B cell (primary cell): Measurements from ENCODE around the gene REL. TPM values are rescaled to one million over a fixed set of nuclear protein-coding genes. Genes with fewer than 3 reads are reported as not detected.

Experiments used
- ATAC-seq: fragments of 200-7000 bp; cut with Tn5 transposase; one replicate; pipeline ENCODE4 v1.10.0; 2021; ENCODE audit warnings: low read depth, mild to moderate bottlenecking, moderate number of reproducible peaks, moderate library complexity
- CTCF ChIA-PET: fragments of 350-600 bp; sonication (Branson Sonifier 250); formaldehyde crosslinking; loops from one replicate; lab custom pipeline; 2021; ENCODE audit warnings: antibody characterized with exemption, inconsistent platforms; lab: Charles Lee
- POLR2A ChIA-PET: fragments of 350-600 bp; sonication (Branson Sonifier 250); formaldehyde crosslinking; loops from one replicate; lab custom pipeline; 2021; ENCODE audit warnings: antibody characterized with exemption; lab: Charles Lee
- DNase-seq: peaks from one replicate; pipeline ENCODE4 v3.0.0; 2013
- H2AFZ ChIP-seq: 2 replicates; pipeline ENCODE4 v1.6.1; 2012; ENCODE audit warnings: mild to moderate bottlenecking, low read depth, low read length; ENCODE audit not compliant: insufficient read depth, poor library complexity, severe bottlenecking
- H3K27ac ChIP-seq, 2 donors: 1 replicate in 1 of 2; 2 replicates in 1 of 2; pipeline ENCODE4 v1.5.1; 2012 to 2013; ENCODE audit warnings: low read length in 2 of 2, mild to moderate bottlenecking in 2 of 2, moderate library complexity in 1 of 2
- H3K27me3 ChIP-seq, 4 experiments: fragments of 200-600 bp in 1 of 4; sonication (generic) in 1 of 4; replicated peaks in 1 of 4; 1 replicate in 2 of 4; 2 replicates in 2 of 4; pipeline versions ENCODE4 v1.6.1 to v1.7.0; 2013 to 2016; ENCODE audit warnings: low read length in 3 of 4, mild to moderate bottlenecking in 2 of 4, mixed read lengths in 1 of 4, moderate library complexity in 1 of 4; ENCODE audit not compliant: insufficient read depth in 4 of 4, control insufficient read depth in 3 of 4; ENCODE audit errors: control extremely low read depth in 1 of 4
- H3K36me3 ChIP-seq, 2 experiments: replicated peaks in 1 of 2; 1 replicate in 1 of 2; 2 replicates in 1 of 2; pipeline versions ENCODE4 v1.6.1 to v1.7.1; 2013; ENCODE audit warnings: low read length in 1 of 2; ENCODE audit not compliant: insufficient read depth in 2 of 2, control insufficient read depth in 1 of 2; ENCODE audit errors: control extremely low read depth in 1 of 2, extremely low read depth in 1 of 2
- H3K4me1 ChIP-seq, 2 donors: fragments of 200-600 bp in 1 of 2; sonication (generic) in 1 of 2; 1 replicate in 1 of 2; 2 replicates in 1 of 2; pipeline versions ENCODE4 v1.5.1 to v1.6.1; 2013 to 2017; ENCODE audit warnings: low read length in 2 of 2; ENCODE audit not compliant: control insufficient read depth in 2 of 2, insufficient read depth in 2 of 2
- H3K4me2 ChIP-seq: replicated peaks from 2 replicates; pipeline ENCODE3; 2012; ENCODE audit warnings: mild to moderate bottlenecking, low read depth, low read length; ENCODE audit not compliant: poor library complexity, severe bottlenecking
- H3K4me3 ChIP-seq, 5 experiments: fragments of 200-600 bp in 1 of 5; sonication (generic) in 1 of 5; 1 replicate in 3 of 5; 2 replicates in 2 of 5; pipeline versions ENCODE4 v1.5.1 to v1.7.0; 2011 to 2016; ENCODE audit warnings: low read length in 4 of 5, mild to moderate bottlenecking in 4 of 5, low read depth in 2 of 5, control low read depth in 1 of 5, moderate library complexity in 1 of 5; ENCODE audit not compliant: insufficient read depth in 1 of 5; ENCODE audit errors: control extremely low read depth in 1 of 5, extremely low read depth in 1 of 5
- H3K79me2 ChIP-seq: fragments of 200-600 bp; sonication (generic); one replicate; pipeline ENCODE4 v1.6.0; 2016; ENCODE audit warnings: low read length; ENCODE audit not compliant: control insufficient read depth, insufficient read depth
- H3K9ac ChIP-seq: fragments of 200-600 bp; sonication (generic); 2 replicates; pipeline ENCODE4 v1.6.1; 2017; ENCODE audit warnings: mild to moderate bottlenecking, low read length, moderate library complexity
- H3K9me3 ChIP-seq, 3 donors: one replicate each; pipeline versions ENCODE4 v1.6.1 to v1.7.1; 2013; ENCODE audit warnings: low read length in 2 of 3; ENCODE audit not compliant: control insufficient read depth in 2 of 3, insufficient read depth in 1 of 3; ENCODE audit errors: control extremely low read depth in 1 of 3
- H4K20me1 ChIP-seq: 2 replicates; pipeline ENCODE4 v1.6.0; 2012; ENCODE audit warnings: mild to moderate bottlenecking, low read length; ENCODE audit not compliant: insufficient read depth, control insufficient read depth, poor library complexity, severe bottlenecking
- H3K27ac Mint-ChIP-seq: one replicate; pipeline ENCODE4 v1.8.0; 2021; ENCODE audit warnings: mixed read lengths
- H3K27me3 Mint-ChIP-seq: one replicate; pipeline ENCODE4 v1.8.0; 2021; ENCODE audit warnings: mixed read lengths
- H3K4me1 Mint-ChIP-seq: one replicate; pipeline ENCODE4 v1.8.0; 2021; ENCODE audit warnings: mixed read lengths
- H3K4me3 Mint-ChIP-seq: one replicate; pipeline ENCODE4 v1.8.0; 2021; ENCODE audit warnings: mixed read lengths
- H3K9me3 Mint-ChIP-seq: one replicate; pipeline ENCODE4 v1.8.0; 2022; ENCODE audit warnings: mixed read lengths; ENCODE audit not compliant: insufficient read depth
- CTCF ChIP-seq: fragments of 200-600 bp; IDR thresholded peaks from one replicate; pipeline ENCODE4 v1.8.0; 2022; ENCODE audit warnings: antibody characterized with exemption, mild to moderate bottlenecking
- EZH2 ChIP-seq: IDR thresholded peaks from 2 replicates; pipeline ENCODE4 v1.6.1; 2012; ENCODE audit warnings: borderline replicate concordance, low read depth, mild to moderate bottlenecking, moderate library complexity, low read length; ENCODE audit not compliant: insufficient read depth, poor library complexity, severe bottlenecking
- WGBS: methylation state at CpG from one replicate; pipeline ENCODE4 v1.1.5; 2013; ENCODE audit warnings: missing lambda C conversion rate; ENCODE audit not compliant: insufficient coverage; 5-methylcytosine and 5-hydroxymethylcytosine counted together
- intact Hi-C: fragments of 100-400 bp; cut with micrococcal nuclease; formaldehyde crosslinking; loops from one replicate; pipeline ENCODE4 v1.10.0; 2022
- polyA plus RNA-seq: library from polyadenylated mRNA; depleted of rRNA; stranded (reverse); fragments of >200 nt; gene quantifications from 2 replicates; pipeline ENCODE4 v1.2.3, GENCODE V29; 2012
- total RNA-seq, 2 donors: library from RNA; stranded (reverse); fragments of 120-200 nt in 1 of 2; gene quantifications; 1 replicate in 1 of 2; 2 replicates in 1 of 2; pipeline versions ENCODE4 v1.2.3 to v1.2.4, GENCODE V29; 2013 to 2022

The REL gene
- total and polyA plus RNA-seq, 2 donors (not counting 1 experiment from before 2014, with no cell fraction given): 27.9 to 283 TPM

GRCh38 chr2:60832621-60833020, 48.8 kb upstream of the REL start:
- Histone ChIP-seq H3K27ac (no peak overlapping the region), H3K9ac (no peak overlapping the region), H4K20me1 (no peaks in the 10 kb centered on the region), H3K4me3 (no peak overlapping the region), H3K36me3 (no peaks in the 10 kb centered on the region), H2AFZ (no peak overlapping the region), H3K4me2 (no peak overlapping the region), H3K79me2 (peaks cover 20% of the 10 kb centered on the region), H3K27me3 (no peaks in the 10 kb centered on the region), H3K9me3 (no peaks in the 10 kb centered on the region), H3K4me1 (peaks cover 38 to 42% of the 10 kb centered on the region in 2 donors)
- DNase-seq: no peak
- TF ChIP-seq EZH2 (no peak), CTCF (no peak)
- Mint-ChIP-seq H3K4me3 (no peak overlapping the region), H3K9me3 (no peaks in the 10 kb centered on the region), H3K4me1 (peaks cover 51% of the 10 kb centered on the region), H3K27ac (peak overlapping the region; percentile 46), H3K27me3 (no peaks in the 10 kb centered on the region)
- ChIA-PET CTCF (interaction anchor here (1.1 to 3.7 kb wide), 3 partner anchors 15 to 48 kb away, joined by 3 to 17 read pairs (median 5); partner anchors contain the start of gene REL), POLR2A (interaction anchor here (0.6 to 1.9 kb wide), 3 partner anchors 8 to 59 kb away, joined by 3 to 7 read pairs (median 6); no protein-coding TSS in a partner anchor)
- 67% methylated on average over 1 of the region's 2 CpGs for WGBS
- ATAC-seq: no peak
- intact Hi-C loops: no loop called here

GRCh38 chr2:60834270-60834717, 47.1 kb upstream of the REL start:
- no peak for TF ChIP-seq EZH2
- no peak for TF ChIP-seq CTCF
- no peaks in the 10 kb centered on the region for H3K27me3 ChIP-seq
- peaks cover 55 to 59% of the 10 kb centered on the region in 2 donors for H3K4me1 ChIP-seq
- intact Hi-C loops: loop anchor here (1.0 to 2.0 kb wide), 2 partner anchors 10 to 13 kb away; no protein-coding TSS in a partner anchor
- H3K4me2 ChIP-seq: peak overlapping the region; percentile 56
- ATAC-seq: peak; percentile 79
- Mint-ChIP-seq H3K27ac (peak overlapping the region; percentile 94), H3K27me3 (no peaks in the 10 kb centered on the region), H3K9me3 (no peaks in the 10 kb centered on the region), H3K4me3 (peak overlapping the region; percentile 69), H3K4me1 (peaks cover 64% of the 10 kb centered on the region)
- no peak overlapping the region for H3K4me3 ChIP-seq
- CTCF ChIA-PET: interaction anchor here (0.9 to 3.7 kb wide), 8 partner anchors 9 to 165 kb away, joined by 3 to 17 read pairs (median 4); no protein-coding TSS in a partner anchor
- WGBS: no CpG with 5 or more reads among the region's 2 CpGs
- H3K9ac ChIP-seq: peak overlapping the region; percentile 22
- H3K9me3 ChIP-seq: no peaks in the 10 kb centered on the region
- H3K36me3 ChIP-seq: no peaks in the 10 kb centered on the region
- peak overlapping the region; percentile 49 to 65 for H3K27ac ChIP-seq
- peaks cover 20% of the 10 kb centered on the region for H3K79me2 ChIP-seq
- POLR2A ChIA-PET: interaction anchor here (0.8 to 1.1 kb wide), 3 partner anchors 41 to 49 kb away, joined by 3 to 6 read pairs (median 3); partner anchors contain the start of gene REL
- no peaks in the 10 kb centered on the region for H4K20me1 ChIP-seq
- peak overlapping the region; percentile 14 for H2AFZ ChIP-seq
- DNase-seq: peak; percentile 71
